PC-9 (cell line): Measurements from ENCODE around the gene GALNT9. TPM values are rescaled to one million over a fixed set of nuclear protein-coding genes. Genes with fewer than 3 reads are reported as not detected.

Experiments
- BruUV-seq: library from RNA; stranded (reverse); fragments of 400-500 nt; replicated peaks from 2 replicates; lab custom pipeline; 2021; lab: Mats Ljungman, UMichigan
- CTCF ChIA-PET: fragments of 300-600 bp; sonication (Branson Sonifier 250); formaldehyde crosslinking; loops from one replicate; lab custom pipeline; 2022; ENCODE audit warnings: antibody characterized with exemption; lab: Charles Lee
- POLR2A ChIA-PET: fragments of 300-600 bp; sonication (Branson Sonifier 250); formaldehyde crosslinking; loops from one replicate; lab custom pipeline; 2022; ENCODE audit warnings: antibody characterized with exemption; ENCODE audit not compliant: unreplicated experiment; lab: Charles Lee
- DNase-seq, 2 experiments: peaks; one replicate each; pipeline versions ENCODE4 v3.0.0 to v3.0.0-alpha.2; 2015 to 2022; ENCODE audit warnings: mixed read lengths in 1 of 2
- H2AFZ ChIP-seq: fragments of 200-600 bp; sonication (generic); 2 replicates; pipeline ENCODE4 v1.8.1; 2017; ENCODE audit warnings: antibody characterized with exemption
- H3F3A ChIP-seq: fragments of 200-600 bp; sonication (generic); 2 replicates; pipeline ENCODE4 v1.8.1; 2017; ENCODE audit warnings: antibody characterized with exemption, mild to moderate bottlenecking, low read depth; ENCODE audit not compliant: insufficient read depth
- H3K27ac ChIP-seq: fragments of 200-600 bp; sonication (generic); 2 replicates; pipeline ENCODE4 v1.6.1; 2016; ENCODE audit warnings: mixed run types
- H3K27me3 ChIP-seq: fragments of 200-600 bp; sonication (generic); 2 replicates; pipeline ENCODE4 v1.6.1; 2016; ENCODE audit warnings: low read depth, mixed run types; ENCODE audit not compliant: insufficient read depth
- H3K36me3 ChIP-seq: fragments of 200-600 bp; sonication (generic); 2 replicates; pipeline ENCODE4 v1.6.1; 2016; ENCODE audit warnings: low read depth, mixed run types
- H3K4me1 ChIP-seq: fragments of 200-600 bp; sonication (generic); replicated peaks from 2 replicates; pipeline ENCODE4 v1.6.1; 2016; ENCODE audit warnings: mixed run types; ENCODE audit not compliant: insufficient read depth
- H3K4me2 ChIP-seq: fragments of 200-600 bp; sonication (generic); 2 replicates; pipeline ENCODE4 v1.6.1; 2017; ENCODE audit warnings: mixed run types
- H3K4me3 ChIP-seq: fragments of 200-600 bp; sonication (generic); 2 replicates; pipeline ENCODE4 v1.6.1; 2016; ENCODE audit warnings: mixed run types
- H3K79me2 ChIP-seq: fragments of 200-600 bp; sonication (generic); 2 replicates; pipeline ENCODE4 v1.6.1; 2017; ENCODE audit warnings: low read depth, mixed run types
- H3K9me2 ChIP-seq: fragments of 200-600 bp; sonication (generic); 2 replicates; pipeline ENCODE4 v1.8.1; 2017; ENCODE audit warnings: mild to moderate bottlenecking; ENCODE audit not compliant: insufficient read depth
- H3K9me3 ChIP-seq: fragments of 200-600 bp; sonication (generic); 2 replicates; pipeline ENCODE4 v1.8.1; 2016; ENCODE audit warnings: low read depth; ENCODE audit not compliant: insufficient read depth
- H4K20me1 ChIP-seq: fragments of 200-600 bp; sonication (generic); 2 replicates; pipeline ENCODE4 v1.8.1; 2017; ENCODE audit not compliant: insufficient read depth
- EZH2 ChIP-seq: fragments of 200-600 bp; sonication (generic); IDR thresholded peaks from 2 replicates; pipeline ENCODE4 v1.8.0; 2017; ENCODE audit warnings: antibody characterized with exemption, low read depth
- intact Hi-C: fragments of 100-400 bp; cut with micrococcal nuclease; formaldehyde crosslinking; loops from one replicate; pipeline ENCODE4 v1.10.0; 2022; ENCODE audit not compliant: unreplicated experiment
- total RNA-seq: library from RNA; stranded (reverse); gene quantifications from 2 replicates; pipeline ENCODE4 v1.2.3, GENCODE V29; 2021
- TF ChIP-seq, protein P1 (sequence below): fragments of 200-600 bp; sonication (generic); conservative IDR thresholded peaks from 2 replicates; pipeline ENCODE4 v1.6.1; 2017; ENCODE audit warnings: mixed run types, antibody characterized with exemption, mild to moderate bottlenecking, moderate library complexity

GALNT9 gene
- total RNA-seq, 1 experiment from 2014 or later, result 11.2 TPM

DNA sequence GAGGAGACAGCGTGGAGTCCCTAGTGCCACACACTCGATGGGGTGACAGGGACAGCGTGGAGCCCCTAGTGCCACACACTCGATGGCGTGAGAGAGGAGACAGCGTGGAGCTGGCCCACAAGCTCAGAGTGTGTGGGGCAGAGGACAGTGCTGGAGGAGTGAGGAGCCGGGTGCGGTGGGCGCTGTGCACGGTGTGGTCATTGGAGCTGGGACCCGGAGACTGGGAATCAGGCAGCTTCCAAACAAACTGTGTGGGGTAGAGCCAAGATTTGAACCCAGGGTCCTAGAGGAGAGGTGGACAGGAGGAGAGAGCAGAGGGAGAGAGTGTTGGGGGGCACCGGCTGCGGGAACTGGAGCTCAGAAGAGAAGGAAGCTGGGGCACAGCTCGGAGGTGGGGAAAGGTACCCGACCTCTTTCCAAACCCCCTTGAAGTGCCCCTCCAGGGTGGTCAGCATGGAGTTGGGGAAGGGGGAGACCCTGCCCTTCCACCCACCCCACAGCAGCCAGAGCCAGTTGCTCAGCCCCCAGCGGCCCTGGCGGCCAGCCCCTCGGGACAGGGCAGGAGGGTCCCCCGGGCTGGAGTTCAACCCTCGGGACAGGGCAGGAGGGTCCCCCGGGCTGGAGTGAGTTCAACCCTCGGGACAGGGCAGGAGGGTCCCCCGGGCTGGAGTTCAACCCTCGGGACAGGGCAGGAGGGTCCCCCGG lies 94.1 kb downstream of the GALNT9 start:
- POLR2A ChIA-PET, result no interaction called here

DNA sequence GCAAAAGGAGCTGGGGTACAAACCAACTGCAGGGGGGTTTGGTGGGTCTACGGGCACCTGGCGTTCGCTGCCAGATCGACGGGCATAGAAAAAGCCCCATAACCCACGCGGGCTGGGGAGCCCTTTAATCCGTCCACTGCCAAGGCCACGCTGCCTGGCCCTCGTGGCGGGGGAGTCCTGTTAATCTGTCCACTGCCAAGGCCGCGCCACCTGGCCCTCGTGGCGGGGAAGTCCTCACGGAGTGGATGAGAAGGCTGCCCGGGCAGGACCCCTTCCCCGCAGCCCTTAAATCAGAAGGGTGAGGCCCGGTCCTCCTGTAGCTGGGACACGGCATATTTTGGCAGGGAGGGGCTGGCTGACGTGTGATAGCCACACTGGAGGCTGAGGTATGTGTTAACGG lies 99.0 kb downstream of the GALNT9 start:
- H3K27me3 ChIP-seq, result peaks cover 48% of the 10 kb centered on the region
- no peaks in the 10 kb centered on the region for H3K36me3 ChIP-seq
- BruUV-seq, result no TSS peak
- POLR2A ChIA-PET, result no interaction called here
- peaks cover 16% of the 10 kb centered on the region; the same call in 1 of the 2 replicates for H3F3A ChIP-seq
- no peak overlapping the region for H3K4me3 ChIP-seq
- H3K27ac ChIP-seq, result no peak overlapping the region
- no peak for TF ChIP-seq EZH2
- TF ChIP-seq, protein P1, sequence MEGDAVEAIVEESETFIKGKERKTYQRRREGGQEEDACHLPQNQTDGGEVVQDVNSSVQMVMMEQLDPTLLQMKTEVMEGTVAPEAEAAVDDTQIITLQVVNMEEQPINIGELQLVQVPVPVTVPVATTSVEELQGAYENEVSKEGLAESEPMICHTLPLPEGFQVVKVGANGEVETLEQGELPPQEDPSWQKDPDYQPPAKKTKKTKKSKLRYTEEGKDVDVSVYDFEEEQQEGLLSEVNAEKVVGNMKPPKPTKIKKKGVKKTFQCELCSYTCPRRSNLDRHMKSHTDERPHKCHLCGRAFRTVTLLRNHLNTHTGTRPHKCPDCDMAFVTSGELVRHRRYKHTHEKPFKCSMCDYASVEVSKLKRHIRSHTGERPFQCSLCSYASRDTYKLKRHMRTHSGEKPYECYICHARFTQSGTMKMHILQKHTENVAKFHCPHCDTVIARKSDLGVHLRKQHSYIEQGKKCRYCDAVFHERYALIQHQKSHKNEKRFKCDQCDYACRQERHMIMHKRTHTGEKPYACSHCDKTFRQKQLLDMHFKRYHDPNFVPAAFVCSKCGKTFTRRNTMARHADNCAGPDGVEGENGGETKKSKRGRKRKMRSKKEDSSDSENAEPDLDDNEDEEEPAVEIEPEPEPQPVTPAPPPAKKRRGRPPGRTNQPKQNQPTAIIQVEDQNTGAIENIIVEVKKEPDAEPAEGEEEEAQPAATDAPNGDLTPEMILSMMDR, result no peak
- no peaks in the 10 kb centered on the region for H3K9me3 ChIP-seq
- CTCF ChIA-PET, result no interaction called here
- no peaks in the 10 kb centered on the region for H3K79me2 ChIP-seq
- H2AFZ ChIP-seq, result no peak overlapping the region
- no peak overlapping the region for H3K4me2 ChIP-seq
- DNase-seq, result no peak
- no peaks in the 10 kb centered on the region for H3K9me2 ChIP-seq
- no peaks in the 10 kb centered on the region for H3K4me1 ChIP-seq
- no peaks in the 10 kb centered on the region for H4K20me1 ChIP-seq
- intact Hi-C loops, result no loop called here

More for the DNA sequence above, 94.1 kb downstream of the GALNT9 start:
- no peak overlapping the region for H3K4me3 ChIP-seq
- H3K36me3 ChIP-seq, result no peaks in the 10 kb centered on the region
- no peak overlapping the region for H3K4me2 ChIP-seq
- H3K9me3 ChIP-seq, result no peaks in the 10 kb centered on the region
- intact Hi-C loops, result no loop called here
- no peak for DNase-seq
- H3F3A ChIP-seq, result peaks cover 6% of the 10 kb centered on the region; the same call in 1 of the 2 replicates
- no peaks in the 10 kb centered on the region for H3K4me1 ChIP-seq
- H2AFZ ChIP-seq, result no peak overlapping the region
- no peak for TF ChIP-seq EZH2
- TF ChIP-seq, protein P1, result no peak
- H4K20me1 ChIP-seq, result no peaks in the 10 kb centered on the region
- CTCF ChIA-PET, result no interaction called here
- no peaks in the 10 kb centered on the region for H3K9me2 ChIP-seq
- no peaks in the 10 kb centered on the region for H3K79me2 ChIP-seq
- peaks cover 36% of the 10 kb centered on the region for H3K27me3 ChIP-seq
- H3K27ac ChIP-seq, result no peak overlapping the region
- BruUV-seq, result no TSS peak

DNA sequence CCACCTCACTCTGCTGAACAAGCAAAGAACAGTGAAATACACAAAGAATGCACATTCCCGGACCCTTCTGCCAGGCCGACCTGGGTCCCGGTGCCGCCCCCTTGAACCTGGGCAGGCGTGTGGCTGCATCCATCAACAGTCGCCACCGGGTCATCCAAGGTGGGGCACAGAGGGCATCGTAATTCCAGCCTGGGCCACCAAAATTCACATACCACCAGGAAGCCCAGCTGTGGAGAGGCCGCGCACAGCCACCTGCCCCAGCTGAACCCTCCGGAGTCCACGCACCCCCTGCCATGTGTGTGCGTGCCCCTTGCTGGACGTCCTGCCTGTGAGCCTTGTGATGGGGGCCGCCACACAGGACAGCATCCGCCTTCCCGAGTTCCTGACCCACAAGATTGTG lies 99.5 kb downstream of the GALNT9 start:
- H3K4me1 ChIP-seq, result no peaks in the 10 kb centered on the region
- H3F3A ChIP-seq, result peaks cover 21% of the 10 kb centered on the region; the same call in 1 of the 2 replicates
- no peak for TF ChIP-seq EZH2
- TF ChIP-seq, protein P1, result no peak
- peaks cover 44% of the 10 kb centered on the region for H3K27me3 ChIP-seq
- no TSS peak for BruUV-seq
- no peak for DNase-seq
- CTCF ChIA-PET, result no interaction called here
- H3K9me2 ChIP-seq, result no peaks in the 10 kb centered on the region
- H4K20me1 ChIP-seq, result no peaks in the 10 kb centered on the region
- H3K4me2 ChIP-seq, result no peak overlapping the region
- no peaks in the 10 kb centered on the region for H3K79me2 ChIP-seq
- no peaks in the 10 kb centered on the region for H3K36me3 ChIP-seq
- H3K9me3 ChIP-seq, result no peaks in the 10 kb centered on the region
- H3K27ac ChIP-seq, result no peak overlapping the region
- POLR2A ChIA-PET, result no interaction called here
- intact Hi-C loops, result no loop called here
- H3K4me3 ChIP-seq, result no peak overlapping the region
- H2AFZ ChIP-seq, result no peak overlapping the region
